GM18951 (cell line): ENCODE results near the gene LRMDA.
"Not testable (repeated sequence)": the region's sequence is repeated elsewhere in the genome, so short reads cannot be mapped to it uniquely, and the experiment has no call there.

Experiments
- POLR2A ChIP-seq: IDR thresholded peaks from 4 replicates; pipeline ENCODE4 v1.6.1; 2011; ENCODE audit warnings: mild to moderate bottlenecking; ENCODE audit not compliant: insufficient read length, insufficient read depth; ENCODE audit errors: extremely low read depth
- in situ Hi-C: fragments of 300-500 bp; cut with MboI; formaldehyde crosslinking; loops from one replicate; pipeline ENCODE4 v1.12.0; 2022; ENCODE audit warnings: low sequenced_read_pairs, mixed read lengths, inconsistent platforms; ENCODE audit not compliant: unreplicated experiment

Gene LRMDA

GRCh38 chr10:75743291-75743778, 311.9 kb downstream of the LRMDA start:
- TF ChIP-seq POLR2A, result no peak
- in situ Hi-C loops, result no loop called here

DNA sequence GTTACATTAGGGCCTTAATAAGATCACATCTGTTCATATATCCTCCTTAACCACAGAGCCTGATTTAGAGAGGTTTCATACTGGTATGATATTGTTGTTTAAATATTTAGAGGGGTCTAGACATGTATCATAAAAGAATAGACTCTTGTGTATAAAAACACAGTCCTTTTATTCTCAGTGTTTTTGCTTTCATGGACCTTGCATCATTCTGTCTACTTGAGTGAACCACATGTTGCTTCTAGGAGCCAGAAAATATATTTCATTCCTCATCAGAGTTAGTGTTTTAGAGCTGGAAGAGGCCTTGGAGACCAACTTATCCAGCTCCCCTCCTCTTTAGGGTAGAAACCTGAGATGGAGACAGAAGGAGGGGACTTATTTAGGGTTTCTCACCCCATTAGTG, 312.8 kb downstream of the LRMDA start:
- in situ Hi-C loops, result no loop called here
- no peak for TF ChIP-seq POLR2A

DNA sequence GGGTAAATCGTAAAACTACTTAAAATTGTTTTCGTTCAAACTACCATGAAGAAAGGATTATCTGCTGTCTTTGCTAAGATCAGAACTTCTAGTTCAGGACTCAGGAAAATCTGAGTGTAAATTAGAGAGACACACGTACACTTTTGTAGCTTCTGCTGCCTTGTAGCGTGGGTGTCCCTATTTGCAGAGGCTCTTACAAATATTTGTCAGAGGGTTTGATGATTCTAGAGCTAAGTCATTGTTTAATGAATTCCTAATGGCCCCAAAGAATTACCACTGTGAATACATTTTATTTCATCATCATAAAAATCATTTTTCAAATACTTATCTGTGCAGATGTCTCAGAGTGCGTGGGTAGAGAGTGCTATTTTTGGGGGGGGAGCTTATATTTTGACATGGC, 314.9 kb downstream of the LRMDA start:
- no peak for TF ChIP-seq POLR2A
- in situ Hi-C loops, result no loop called here

GRCh38 chr10:75750093-75750875, 318.9 kb downstream of the LRMDA start:
- in situ Hi-C loops, result not testable (repeated sequence)

GRCh38 chr10:75751232-75751631, 319.8 kb downstream of the LRMDA start:
- in situ Hi-C loops, result no loop called here
- TF ChIP-seq POLR2A, result no peak

DNA sequence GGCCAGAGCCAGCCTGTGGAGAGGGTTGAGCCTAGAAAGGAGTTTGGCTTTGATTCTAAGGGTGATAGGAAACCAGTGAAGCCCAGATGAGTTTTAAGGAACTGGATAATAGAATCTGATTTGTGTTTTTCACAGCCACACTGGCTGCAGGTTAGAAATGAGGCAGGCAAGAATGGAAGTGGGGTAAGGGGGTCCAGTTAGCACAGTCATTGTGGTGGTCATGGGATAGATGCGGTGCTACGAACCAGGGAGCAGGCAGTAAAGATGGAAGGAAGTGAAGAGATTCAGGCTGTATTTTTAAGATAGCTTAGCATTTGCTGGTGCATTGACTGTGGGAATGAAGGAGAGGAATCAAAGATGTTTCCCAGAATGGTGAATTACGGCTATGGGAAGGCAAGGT, 322.2 kb downstream of the LRMDA start:
- TF ChIP-seq POLR2A, result no peak
- in situ Hi-C loops, result no loop called here

- in situ Hi-C loops, result no loop called here
- no peak for TF ChIP-seq POLR2A
Observed at GRCh38 chr10:75754096-75754831, 322.8 kb downstream of the LRMDA start.

- no peak for TF ChIP-seq POLR2A
- in situ Hi-C loops, result no loop called here
Observed at GRCh38 chr10:75755528-75755927, 324.1 kb downstream of the LRMDA start.

DNA sequence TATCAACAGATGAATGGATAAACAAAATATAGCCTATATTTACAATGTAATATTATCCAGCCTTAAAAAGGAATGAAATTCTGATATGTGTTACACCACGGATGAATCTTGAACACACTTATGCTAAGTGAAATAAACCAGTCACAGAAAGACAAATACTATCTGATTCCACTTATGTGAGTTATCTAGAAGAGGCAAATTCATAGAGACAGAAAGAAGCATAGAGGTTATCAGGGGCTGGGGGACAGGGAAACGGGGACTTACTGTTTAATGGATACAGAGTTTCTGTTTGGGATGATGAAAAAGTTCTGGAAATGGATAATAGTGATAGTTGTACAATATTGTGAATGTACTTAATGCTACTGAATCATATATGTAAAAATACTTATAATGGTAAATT, 329.9 kb downstream of the LRMDA start:
- in situ Hi-C loops, result no loop called here
- TF ChIP-seq POLR2A, result no peak

DNA sequence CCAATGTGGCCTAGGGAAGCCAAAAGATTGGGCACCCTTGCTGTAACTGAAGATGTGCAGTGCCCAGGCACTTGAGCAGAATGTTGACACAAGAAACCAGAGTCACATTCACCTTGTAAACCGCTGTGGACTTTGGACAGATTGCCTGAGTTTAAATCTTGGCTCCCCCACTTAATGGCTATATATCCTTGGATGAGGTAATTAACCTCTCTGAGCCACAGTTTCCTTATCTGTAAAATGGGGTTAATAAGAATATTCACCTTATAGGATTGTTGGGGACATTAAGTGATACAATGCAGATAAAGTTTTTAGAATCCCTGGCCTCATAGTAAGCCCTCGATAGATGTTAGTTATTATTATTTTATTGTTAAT, 331.0 kb downstream of the LRMDA start:
- no peak for TF ChIP-seq POLR2A
- in situ Hi-C loops, result no loop called here

DNA sequence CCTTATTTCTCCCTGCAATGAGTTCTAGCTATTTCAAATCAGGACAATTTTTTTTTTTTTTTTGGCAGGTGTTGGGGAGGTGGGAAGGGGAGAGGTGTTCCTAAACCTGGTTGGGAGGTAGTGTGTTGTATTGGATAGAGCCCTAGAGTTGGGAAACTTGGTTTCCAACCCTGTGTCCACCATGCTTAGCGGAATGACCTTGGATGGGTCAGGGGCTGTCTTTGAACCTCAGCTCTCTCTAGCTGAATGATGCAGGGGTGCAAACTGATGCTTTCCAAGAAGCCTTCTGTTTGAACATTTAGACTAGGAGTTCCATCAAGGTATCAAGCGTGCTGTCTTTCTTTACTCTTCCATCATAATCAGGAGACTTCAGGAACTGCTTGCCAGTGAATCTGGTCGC, 332.2 kb downstream of the LRMDA start:
- in situ Hi-C loops, result no loop called here
- no peak for TF ChIP-seq POLR2A

GRCh38 chr10:75764974-75765788, 333.8 kb downstream of the LRMDA start:
- in situ Hi-C loops, result no loop called here
- TF ChIP-seq POLR2A, result no peak

DNA sequence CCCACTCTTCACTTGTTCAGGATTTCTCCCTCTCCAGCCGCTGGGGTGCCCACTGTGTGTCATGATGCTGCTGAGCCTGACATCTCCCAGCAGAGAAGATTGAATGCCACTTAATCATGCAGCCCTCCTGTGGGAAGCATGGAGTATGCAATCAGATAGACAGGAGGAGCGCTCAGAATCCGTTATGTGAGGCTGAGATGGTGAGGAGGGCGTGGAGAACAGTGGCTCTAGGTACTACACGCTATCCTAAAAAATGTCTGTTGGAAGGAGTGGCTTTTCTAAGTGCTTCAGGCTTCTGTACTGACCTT, 334.3 kb downstream of the LRMDA start:
- TF ChIP-seq POLR2A, result no peak
- in situ Hi-C loops, result no loop called here

- in situ Hi-C loops, result no loop called here
- TF ChIP-seq POLR2A, result no peak
Observed at GRCh38 chr10:75766106-75766505, 334.7 kb downstream of the LRMDA start.

GRCh38 chr10:75766752-75767151, 335.3 kb downstream of the LRMDA start:
- in situ Hi-C loops, result not testable (repeated sequence)
